Fibroblast of skin of right quadriceps (primary cell): ENCODE data around the gene SLAMF9.
"Not testable (repeated sequence)": the region's sequence is repeated elsewhere in the genome, so short reads cannot be mapped to it uniquely, and the experiment has no call there.

ENCODE experiments used
- DNase-seq: peaks from one replicate; pipeline ENCODE4 v3.0.0-alpha.2; 2013

SLAMF9 gene

GRCh38 chr1:159920202-159920601 is 33.8 kb downstream of the SLAMF9 start:
- no peak for DNase-seq

- DNase-seq, result no peak
These were observed 34.7 kb downstream of the SLAMF9 start for GRCh38 chr1:159919236-159919865.

- DNase-seq, result no peak
These were observed 35.5 kb downstream of the SLAMF9 start for GRCh38 chr1:159918352-159919200.

- DNase-seq, result no peak
These were observed 36.3 kb downstream of the SLAMF9 start for GRCh38 chr1:159917533-159918351.

GRCh38 chr1:159916242-159917051 is 37.6 kb downstream of the SLAMF9 start:
- DNase-seq, result peak; percentile 92

- no peak for DNase-seq
These were observed 38.3 kb downstream of the SLAMF9 start for GRCh38 chr1:159915571-159916241.

GRCh38 chr1:159914252-159915018 is 39.6 kb downstream of the SLAMF9 start:
- DNase-seq, result no peak

GRCh38 chr1:159913451-159914192 is 40.4 kb downstream of the SLAMF9 start:
- no peak for DNase-seq

- no peak for DNase-seq
These were observed 42.5 kb downstream of the SLAMF9 start for GRCh38 chr1:159911326-159912070.

- no peak for DNase-seq
These were observed 45.8 kb downstream of the SLAMF9 start for GRCh38 chr1:159908031-159908940.

GRCh38 chr1:159906960-159907359 is 47.1 kb downstream of the SLAMF9 start:
- no peak for DNase-seq

- not testable (repeated sequence) for DNase-seq
These were observed 50.0 kb downstream of the SLAMF9 start for GRCh38 chr1:159904036-159904435.

- DNase-seq, result no peak
These were observed 51.5 kb downstream of the SLAMF9 start for GRCh38 chr1:159902541-159902940.
